ENCODE results near the gene STMN3. TPM values are rescaled to one million over a fixed set of nuclear protein-coding genes. Genes with fewer than 3 reads are reported as not detected.
"Not testable (repeated sequence)": the region's sequence is repeated elsewhere in the genome, so short reads cannot be mapped to it uniquely, and the experiment has no call there.

The STMN3 gene
- total RNA-seq, 1 donor from 2014 or later: 7.2 TPM

DNA sequence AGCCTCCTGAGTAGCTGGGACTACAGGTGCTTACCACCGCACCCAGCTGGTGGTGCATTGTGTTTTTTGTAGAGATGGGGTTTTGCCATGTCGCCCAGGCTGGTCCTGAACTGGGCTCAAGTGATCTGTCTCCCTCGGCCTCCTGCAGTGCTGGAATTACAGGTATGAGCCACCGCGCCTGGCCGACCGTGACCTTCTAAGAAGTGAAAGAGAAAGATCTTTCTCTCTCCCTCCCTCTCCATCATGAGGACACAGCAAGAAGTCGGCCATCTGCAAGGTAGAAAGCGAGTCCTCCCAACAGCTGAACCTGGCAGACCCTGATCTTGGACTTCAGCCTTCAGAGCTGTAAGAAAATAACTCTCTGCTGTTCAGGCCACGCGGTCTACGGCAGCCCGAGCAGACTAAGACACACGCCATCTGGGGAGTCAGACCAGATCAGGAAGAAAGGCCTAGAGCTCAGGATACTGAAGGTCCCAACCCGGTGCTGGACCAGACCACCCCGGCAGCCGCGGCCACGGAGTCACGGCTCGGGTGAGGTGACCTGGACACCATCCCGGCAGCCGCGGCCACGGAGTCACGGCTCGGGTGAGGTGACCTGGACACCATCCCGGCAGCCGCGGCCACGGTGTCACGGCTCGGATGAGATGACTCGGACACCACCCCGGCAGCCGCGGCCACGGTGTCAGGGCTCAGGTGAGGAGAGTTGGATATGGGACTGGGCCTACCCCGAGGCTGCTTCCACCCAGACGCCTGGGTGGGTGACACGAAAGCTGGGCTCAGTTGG, 35.9 kb downstream of the STMN3 start:
- DNase-seq (ENCODE audit: low read depth, low spot score): no peak

DNA sequence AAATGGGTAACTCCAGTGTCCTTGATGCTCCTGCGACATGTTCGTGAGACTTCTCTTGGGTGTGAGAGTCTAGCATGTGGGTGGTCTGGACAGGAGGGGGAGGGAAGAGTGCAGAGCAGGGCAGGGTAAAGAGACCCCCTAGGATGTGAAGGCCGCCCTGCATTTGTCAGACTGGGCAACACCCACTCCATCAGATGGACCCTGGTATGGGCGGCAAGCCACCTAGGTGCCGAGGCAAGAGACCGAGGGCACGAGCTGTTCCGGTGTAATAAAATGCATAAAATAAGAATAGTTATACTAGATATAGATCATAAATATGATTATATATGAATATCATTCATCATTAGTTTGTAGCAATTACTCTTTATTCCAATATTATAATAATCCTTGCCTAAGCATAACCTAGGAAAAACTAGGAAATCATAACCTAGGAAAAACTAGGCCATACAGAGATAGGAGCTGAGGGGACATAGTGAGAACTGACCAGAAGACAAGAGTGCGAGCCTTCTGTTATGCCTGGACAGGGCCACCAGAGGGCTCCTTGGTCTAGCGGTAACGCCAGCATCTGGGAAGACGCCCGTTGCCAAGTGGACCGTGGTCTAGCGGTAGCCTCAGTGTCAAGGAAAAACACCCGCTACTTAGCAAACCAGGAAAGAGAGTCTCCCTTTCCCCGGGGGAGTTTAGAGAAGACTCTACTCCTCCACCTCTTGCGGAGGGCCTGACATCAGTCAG, 39.2 kb downstream of the STMN3 start:
- DNase-seq (ENCODE audit: low read depth, low spot score): not testable (repeated sequence)

DNA sequence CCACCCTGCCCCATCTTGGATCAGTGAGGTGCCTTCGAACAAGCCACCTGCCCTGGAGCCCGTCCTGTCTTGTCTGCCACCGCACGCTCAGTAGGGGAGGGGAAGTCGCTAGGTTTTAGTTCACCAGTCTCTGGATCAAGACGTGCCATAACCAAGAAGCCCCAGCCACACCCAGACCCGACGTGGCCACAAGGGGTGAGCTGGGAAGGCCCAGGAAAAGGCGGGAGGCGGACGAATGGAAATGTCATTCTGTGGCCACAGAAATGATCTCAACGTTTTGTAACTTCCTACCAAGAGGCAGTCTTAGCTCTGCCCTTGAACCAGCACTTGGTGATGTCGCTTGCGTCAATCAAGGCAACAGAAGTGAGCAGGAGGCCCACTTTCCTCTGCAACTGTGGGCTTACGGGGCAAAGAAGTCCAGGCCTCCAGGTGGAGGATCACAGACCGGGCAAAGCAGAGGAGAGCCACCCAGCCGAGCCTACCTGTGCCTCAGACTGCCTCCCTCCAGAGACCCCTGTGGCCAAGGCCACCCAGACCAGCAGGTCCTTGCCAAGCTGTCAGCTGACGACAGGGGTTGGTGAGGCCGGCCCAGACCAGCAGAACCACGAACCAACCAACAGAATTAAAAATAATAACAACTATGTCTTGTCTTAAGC, 40.8 kb downstream of the STMN3 start:
- DNase-seq (ENCODE audit: low read depth, low spot score): no peak

DNA sequence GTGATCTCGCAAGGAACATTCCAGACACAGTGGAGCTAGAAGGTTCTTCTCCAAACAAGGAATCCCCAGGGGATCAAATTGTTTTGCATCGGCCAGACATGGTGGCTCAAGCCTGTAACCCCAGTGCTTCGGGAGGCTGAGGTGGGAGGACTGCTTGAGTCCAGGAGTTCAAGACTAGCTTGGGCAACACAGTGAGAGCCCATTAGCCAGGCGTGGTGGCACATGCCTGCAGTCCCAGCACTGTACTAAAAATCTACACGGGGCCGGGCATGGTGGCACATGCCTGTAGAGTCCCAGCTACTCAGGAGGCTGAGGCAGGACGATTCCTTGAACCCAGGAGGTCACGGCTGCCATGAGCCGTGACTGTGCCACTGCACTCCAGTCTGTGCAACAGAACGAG, 41.6 kb downstream of the STMN3 start:
- DNase-seq (ENCODE audit: low read depth, low spot score): no peak

DNA sequence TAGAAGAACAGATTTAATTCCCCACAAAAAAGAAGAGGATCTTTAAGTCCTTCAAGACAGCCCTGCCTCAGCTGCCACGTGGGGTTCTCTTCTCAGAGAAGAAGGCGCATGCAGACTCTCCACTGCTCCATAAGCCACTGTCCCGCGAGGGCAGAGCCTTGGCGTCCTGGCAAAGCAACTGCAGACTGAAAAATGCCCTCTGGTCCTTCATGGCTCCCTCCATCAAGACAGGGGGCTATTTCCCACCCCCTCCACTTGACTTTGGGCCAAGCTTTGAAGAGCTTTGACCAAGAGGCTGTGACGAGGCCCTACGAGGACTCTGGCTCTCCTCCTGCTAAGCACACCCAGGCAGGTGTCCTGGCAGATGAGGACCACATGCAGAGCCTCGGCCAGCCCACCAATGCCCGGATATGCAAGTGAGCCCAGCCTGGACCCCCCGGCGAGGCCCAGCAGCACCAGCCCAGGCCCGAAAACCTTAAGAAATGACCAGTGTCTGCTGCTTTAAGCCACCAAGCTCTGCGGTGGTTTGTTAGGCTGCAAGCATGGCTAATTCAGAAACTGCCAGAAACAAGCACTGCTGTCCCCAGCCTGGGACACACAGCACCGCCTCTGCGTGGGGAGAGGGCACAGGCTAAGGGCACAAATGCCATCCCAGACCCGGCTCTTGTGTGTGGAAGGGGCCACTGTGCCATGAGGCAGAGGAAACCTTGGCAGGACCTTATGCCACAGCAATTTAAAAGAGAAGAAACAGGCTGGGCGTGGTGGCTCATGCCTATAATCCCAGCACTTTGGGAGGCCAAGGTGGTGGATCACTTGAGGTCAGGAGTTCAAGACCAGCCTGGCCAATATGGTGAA, 42.4 kb downstream of the STMN3 start:
- DNase-seq (ENCODE audit: low read depth, low spot score): no peak

DNA sequence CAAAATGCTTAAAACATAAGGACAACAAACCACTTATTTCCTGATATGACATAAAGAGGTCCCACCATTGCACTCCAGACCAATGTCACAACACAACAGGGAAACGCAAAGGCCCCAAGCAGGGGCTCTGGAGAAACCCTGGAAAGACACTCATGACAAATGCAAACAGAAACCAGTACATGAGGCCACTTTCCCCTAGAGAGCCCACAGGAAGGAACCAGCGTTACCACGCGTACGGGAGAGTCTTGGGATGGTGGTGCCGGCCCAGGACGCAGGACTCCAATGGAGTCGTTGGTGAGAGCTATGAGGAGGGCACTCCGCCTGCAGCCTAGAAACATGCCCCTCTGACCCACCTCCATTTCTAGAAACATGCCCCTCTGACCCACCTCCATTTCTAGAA, 46.5 kb downstream of the STMN3 start:
- DNase-seq (ENCODE audit: low read depth, low spot score): no peak

DNA sequence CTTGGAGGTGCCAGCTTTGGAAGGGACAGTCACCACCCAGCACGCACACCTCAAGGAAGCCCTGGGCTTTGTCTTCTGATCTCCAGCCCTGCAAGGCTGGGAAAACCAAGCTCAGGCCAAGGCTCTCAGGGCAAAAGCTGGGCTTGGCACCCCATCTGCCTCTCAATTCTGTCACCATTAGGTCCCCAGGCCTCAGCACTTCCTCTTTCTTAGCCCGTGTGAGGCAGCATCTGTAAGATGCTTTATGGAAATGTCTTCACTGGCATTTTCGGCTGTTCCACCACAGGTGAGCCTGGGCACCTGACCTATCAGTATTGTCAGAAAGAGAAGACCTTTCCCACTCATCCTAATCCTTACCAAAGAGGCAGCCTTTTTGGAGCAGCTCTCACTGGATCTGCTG, 50.9 kb downstream of the STMN3 start:
- DNase-seq (ENCODE audit: low read depth, low spot score): no peak

DNA sequence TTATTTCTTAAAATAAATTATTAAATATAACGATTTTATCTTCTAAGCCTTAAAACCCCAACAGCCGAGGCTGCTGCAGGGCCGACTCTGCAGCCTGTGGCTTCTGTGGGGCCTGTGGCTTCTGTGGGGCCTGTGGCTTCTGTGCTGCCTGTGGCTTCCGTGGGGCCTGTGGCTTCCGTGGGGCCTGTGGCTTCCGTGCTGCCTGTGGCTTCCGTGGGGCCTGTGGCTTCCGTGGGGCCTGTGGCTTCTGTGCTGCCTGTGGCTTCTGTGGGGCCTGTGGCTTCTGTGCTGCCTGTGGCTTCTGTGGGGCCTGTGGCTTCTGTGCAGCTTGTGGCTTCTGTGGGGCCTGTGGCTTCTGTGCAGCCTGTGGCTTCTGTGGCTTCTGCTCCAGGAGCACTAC, 51.5 kb downstream of the STMN3 start:
- DNase-seq (ENCODE audit: low read depth, low spot score): not testable (repeated sequence)

DNA sequence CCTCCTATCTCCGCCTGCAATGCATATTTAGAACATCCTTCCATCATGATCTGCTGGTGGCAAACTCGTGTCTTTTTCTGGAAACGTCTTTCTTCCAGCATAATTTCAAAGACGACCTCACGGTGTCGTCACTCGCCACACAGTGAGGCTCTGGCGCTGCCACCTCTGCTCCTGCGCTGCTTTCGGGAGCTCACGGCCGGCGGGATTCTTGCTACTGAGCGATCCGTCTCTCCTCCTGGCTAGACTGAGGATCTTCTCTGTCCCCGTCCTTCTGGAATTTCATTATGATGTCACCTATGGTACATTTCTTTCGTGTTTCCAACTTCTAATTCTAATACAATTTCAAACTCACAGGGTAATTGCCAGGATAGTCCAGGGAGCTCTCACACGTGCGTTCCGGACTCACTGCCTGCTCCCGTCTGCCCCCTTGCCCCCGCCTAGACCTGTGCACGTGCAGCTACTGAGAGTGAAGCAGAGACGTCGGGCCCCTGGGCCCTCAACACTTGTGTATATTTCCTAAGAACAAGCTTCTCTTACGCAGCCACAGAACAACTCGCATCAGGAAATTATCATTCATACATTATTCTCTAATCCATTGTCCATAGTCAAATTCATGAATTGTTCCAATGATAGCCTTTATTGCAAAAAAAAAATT, 53.7 kb downstream of the STMN3 start:
- DNase-seq (ENCODE audit: low read depth, low spot score): no peak

DNA sequence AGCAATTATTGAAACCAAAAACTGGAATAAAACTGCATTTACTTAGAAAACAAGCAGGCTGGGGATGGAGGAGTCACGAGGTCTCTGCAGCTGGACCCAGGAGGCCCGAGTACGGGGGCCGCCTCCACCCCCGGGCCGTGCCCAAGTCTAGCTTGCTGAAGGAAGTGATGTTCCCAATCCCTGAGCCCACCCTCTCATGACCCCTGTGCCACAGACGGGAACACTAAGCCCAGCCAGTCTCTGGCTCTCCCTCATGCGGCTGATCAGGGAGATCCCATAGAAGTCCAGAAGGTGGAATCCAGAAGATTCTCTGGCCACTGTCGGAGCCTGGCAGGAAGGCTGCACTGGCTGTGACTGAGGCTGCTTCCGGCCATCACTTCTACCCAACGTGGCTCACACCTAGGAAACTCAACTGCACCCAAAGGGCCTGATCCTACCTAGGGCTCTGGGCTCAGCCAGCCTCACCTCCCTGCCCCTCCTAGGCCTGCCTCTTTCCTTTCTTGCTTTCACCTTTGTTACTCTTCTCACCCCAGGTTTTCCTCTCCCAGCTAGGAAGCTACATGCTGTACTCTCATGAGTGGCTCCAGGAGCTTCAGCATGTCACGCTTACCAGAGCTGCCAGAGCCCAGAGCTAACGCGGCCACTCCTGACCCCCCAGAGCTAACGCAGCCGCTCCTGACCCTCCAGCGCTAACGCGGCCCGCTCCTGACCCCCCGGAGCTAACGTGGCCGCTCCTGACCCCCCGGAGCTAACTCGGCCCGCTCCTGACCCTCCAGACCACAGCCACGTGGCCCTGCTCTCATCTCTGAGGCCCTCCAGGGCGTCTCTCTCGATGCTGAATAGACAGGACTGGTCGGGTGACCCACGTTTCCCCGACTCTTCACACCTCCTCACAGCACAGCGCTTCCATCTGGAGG, 54.5 kb downstream of the STMN3 start:
- no peak for DNase-seq (ENCODE audit: low read depth, low spot score)

DNA sequence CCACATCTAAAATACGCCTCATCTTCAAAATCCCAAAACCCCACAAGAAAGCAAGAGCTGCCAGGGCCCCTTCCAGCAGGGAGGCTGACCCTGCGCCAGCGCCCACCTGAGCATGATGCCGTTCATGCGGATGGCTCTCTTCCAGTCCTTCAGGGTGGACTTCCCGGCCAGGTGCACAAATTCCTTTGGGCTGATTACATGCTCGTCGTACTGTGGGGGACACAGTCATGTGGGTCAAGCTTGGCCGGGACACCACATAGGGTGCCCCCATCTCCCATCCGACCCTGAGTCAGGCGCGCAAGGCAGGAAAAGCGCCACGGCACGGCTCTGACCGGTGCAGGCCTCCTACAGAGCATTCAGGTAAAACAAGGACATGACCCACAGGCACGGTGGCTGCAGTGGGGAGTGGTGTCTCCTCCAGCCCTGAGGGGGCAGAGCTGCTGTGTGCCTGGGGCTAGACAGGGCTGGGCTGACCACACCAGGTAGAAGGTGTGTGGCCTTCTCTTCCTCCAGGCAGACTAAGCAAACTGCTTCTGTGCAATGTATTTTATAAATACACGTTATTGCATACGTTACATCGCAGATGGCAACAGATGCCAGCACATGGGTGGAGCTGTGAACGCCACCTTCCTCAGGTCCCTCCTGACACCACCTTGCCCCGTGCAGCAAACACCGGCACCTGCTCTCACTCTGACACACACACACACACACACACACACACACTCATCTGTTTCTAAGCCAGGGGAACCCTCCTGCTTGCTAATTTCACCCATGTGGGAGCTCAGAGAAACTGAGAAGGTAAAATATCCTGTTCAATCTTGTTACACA, 55.4 kb downstream of the STMN3 start:
- DNase-seq (ENCODE audit: low read depth, low spot score): no peak

DNA sequence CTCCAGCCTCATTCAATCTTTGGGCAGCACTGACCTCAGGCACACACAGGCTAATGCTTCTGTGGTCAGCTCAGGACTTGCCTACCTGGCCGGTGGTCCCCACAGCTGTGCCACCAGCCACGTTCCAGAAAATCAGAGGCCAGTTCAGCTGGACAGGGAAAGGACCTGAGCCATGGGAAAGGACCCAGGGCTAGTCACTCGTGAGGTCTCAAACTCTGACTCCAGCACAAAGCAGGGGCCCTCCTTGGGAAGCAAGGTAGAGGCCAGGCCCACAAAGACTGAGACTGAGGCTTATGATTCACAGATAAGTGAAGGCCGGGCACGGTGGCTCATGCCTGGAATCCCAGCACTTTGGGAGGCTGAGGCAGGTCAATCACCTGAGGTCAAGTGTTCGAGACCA, 56.8 kb downstream of the STMN3 start:
- DNase-seq (ENCODE audit: low read depth, low spot score): no peak

DNA sequence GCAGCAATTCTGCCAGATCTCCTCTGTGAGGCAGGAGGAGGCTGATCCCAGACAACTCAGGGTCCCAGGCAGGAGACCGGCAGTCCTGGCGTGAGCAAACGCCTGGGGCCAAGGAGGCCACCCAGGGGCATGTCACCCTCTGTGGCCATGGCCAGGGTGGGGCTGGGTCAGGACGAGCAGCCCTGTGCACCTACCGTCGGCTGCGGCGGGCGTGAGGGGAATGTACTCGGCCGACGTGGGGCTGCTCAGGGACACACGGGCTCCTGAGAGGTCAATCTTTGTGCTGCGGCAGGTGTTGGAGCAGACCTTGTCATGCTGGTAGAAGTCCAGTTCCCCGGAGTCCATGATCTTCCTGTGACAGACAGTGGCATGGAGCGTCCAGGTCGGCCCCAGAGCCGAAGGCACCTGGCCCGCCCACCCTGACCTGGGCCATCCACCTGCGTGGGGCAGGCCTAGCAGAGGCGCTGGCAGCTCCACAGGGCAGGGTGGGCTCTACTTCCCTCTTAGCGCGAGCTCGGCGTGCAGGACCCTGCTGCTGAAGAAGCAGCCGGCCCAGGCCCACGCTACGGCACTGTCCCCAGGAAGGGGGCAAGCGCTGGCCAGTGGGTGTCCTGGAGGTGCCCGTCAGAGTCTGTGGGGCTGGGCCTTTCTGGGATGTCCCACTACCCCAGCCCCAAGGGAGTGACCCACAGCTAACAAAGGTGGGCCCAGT, 57.7 kb downstream of the STMN3 start:
- no peak for DNase-seq (ENCODE audit: low read depth, low spot score)

DNA sequence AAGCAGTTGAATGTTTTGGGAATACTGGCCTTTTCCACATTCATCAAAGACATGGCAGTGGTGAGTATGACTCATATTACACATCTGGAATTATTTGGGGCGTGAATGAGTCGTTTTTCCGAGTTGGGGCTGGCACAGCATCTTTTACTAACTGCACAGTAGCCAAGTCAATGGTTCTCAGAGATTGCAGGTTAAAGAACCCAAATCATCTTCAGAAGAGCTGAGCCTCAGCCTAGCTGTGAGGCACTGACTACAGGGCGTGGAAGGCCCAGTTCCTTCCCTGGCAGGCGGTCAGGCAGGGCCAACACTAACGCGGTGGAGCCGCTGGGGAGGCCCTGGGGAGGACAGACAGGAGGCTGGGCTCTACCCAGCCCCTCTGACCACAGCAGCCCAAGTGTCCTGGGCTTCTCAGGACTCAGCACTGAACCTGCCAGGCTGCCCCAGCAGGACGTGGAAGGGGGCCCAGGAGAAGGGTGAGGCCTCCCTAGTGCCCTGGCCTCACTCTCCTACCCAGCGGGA, 59.1 kb downstream of the STMN3 start:
- DNase-seq (ENCODE audit: low read depth, low spot score): no peak

DNA sequence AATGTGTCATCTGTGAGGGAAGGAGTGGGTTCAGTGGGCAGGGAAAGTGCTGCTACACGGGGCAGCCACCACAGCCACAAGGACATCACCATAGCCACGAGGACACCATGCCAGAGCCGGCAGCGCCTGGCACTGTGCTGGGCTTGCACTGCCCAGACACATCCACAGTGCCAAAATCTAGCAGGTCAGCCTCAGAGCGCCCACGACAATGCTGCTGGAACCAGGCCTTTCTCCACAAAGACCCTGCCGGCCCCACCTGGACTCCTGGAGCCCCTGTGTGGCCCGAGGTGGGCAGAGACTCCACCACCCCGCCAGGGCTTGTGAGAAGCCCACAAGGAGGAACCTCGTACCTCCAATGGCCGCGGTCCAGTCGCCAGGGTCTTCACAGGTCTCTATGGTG, 60.6 kb downstream of the STMN3 start:
- no peak for DNase-seq (ENCODE audit: low read depth, low spot score)

DNA sequence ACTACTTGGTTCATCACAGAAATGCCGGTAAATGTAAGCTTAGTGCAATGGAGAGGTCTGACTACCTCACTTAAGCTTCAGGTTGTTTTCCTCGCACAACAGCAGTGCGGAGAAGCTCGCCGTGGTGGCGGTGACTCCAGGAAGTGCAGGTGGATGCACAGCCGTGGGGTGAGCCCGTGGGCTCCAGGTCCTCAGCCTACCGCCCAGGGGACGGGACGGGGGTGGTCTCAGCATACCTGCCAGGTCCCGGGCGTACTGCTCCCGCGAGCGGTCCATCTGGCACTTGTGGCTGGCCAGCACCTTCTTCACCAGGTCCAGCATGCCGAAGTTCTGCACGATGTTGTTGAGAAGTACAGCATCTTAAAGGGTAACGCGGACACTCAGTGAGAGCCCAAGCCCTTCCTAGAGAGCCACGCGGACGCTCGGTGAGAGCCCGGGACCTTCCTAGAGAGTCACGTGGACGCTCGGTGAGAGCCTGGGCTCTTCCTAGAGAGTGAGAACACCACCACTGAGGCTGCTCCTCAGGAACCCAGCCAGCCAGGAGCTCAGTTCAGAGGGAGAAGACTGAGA, 61.4 kb downstream of the STMN3 start:
- DNase-seq (ENCODE audit: low read depth, low spot score): no peak

DNA sequence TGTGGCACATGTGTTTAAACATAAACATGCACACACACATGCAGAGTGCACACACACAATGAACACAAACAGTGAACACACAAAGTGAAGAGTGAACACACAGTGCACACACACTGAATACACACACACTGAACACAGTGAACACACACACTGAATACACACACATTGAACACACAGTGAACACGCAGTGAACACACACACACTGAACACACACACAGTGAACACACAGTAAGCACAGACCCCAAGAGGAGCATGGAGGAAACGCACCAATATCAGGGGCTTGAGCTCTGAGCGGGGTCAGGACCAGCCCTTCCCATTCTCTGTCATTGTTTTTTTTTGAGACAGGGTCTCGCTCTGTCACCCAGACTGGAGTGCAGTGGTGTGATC, 62.1 kb downstream of the STMN3 start:
- no peak for DNase-seq (ENCODE audit: low read depth, low spot score)
